IMR-90 (cell line): ENCODE data around the gene TBC1D10A. TPM values are rescaled to one million over a fixed set of nuclear protein-coding genes. Genes with fewer than 3 reads are reported as not detected.

Experiments
- ATAC-seq: fragments of 200-7000 bp; cut with Tn5 transposase; 2 replicates; pipeline ENCODE4 v1.9.1; 2020; ENCODE audit warnings: low read depth, mild to moderate bottlenecking, moderate library complexity
- BruUV-seq: library from RNA; stranded (reverse); fragments of 400-500 nt; replicated peaks from 2 replicates; lab custom pipeline; 2021; lab: Mats Ljungman, UMichigan
- CTCF ChIA-PET: fragments of 300-600 bp; formaldehyde crosslinking; extraction: SDS; loops from one replicate; lab custom pipeline; 2021; ENCODE audit warnings: antibody characterized with exemption; lab: Yijun Ruan, JAX
- POLR2A ChIA-PET: fragments of 300-600 bp; sonication (Branson Sonifier 250); formaldehyde crosslinking; loops from one replicate; lab custom pipeline; 2022; ENCODE audit warnings: antibody characterized with exemption; ENCODE audit not compliant: unreplicated experiment; lab: Charles Lee
- DNase-seq: peaks from one replicate; pipeline ENCODE4 v3.0.0; 2013
- H2AFZ ChIP-seq: replicated peaks from 2 replicates; pipeline ENCODE3; 2013; ENCODE audit warnings: low read length, mild to moderate bottlenecking; ENCODE audit not compliant: poor library complexity
- H2AK5ac ChIP-seq: 2 replicates; pipeline ENCODE4 v1.6.1; 2013; ENCODE audit warnings: low read depth, low read length, inconsistent platforms
- H2AK9ac ChIP-seq: replicated peaks from 2 replicates; pipeline ENCODE3; 2013; ENCODE audit warnings: mild to moderate bottlenecking, low read depth, low read length, moderate library complexity; ENCODE audit not compliant: poor library complexity
- H2BK120ac ChIP-seq: 2 replicates; pipeline ENCODE4 v1.6.1; 2013; ENCODE audit warnings: low read depth, low read length, inconsistent platforms
- H2BK15ac ChIP-seq: 3 replicates; pipeline ENCODE4 v1.6.1; 2013; ENCODE audit warnings: low read depth, low read length, inconsistent platforms
- H2BK20ac ChIP-seq: 2 replicates; pipeline ENCODE4 v1.6.1; 2013; ENCODE audit warnings: low read depth, mild to moderate bottlenecking, inconsistent platforms, low read length, moderate library complexity
- H2BK5ac ChIP-seq: 2 replicates; pipeline ENCODE4 v1.6.1; 2013; ENCODE audit warnings: mild to moderate bottlenecking, low read depth, low read length, inconsistent platforms; ENCODE audit not compliant: poor library complexity, severe bottlenecking
- H3K14ac ChIP-seq: replicated peaks from 2 replicates; pipeline ENCODE4 v1.6.1; 2013; ENCODE audit warnings: low read depth, low read length, inconsistent platforms
- H3K18ac ChIP-seq: 2 replicates; pipeline ENCODE4 v1.6.1; 2013; ENCODE audit warnings: low read depth, low read length, control low read depth
- H3K23ac ChIP-seq: 2 replicates; pipeline ENCODE4 v1.6.1; 2013; ENCODE audit warnings: low read depth, low read length, inconsistent platforms
- H3K27ac ChIP-seq: 2 replicates; pipeline ENCODE4 v1.5.1; 2013; ENCODE audit warnings: mild to moderate bottlenecking, control low read depth, low read length; ENCODE audit not compliant: insufficient read depth
- H3K27me3 ChIP-seq: 2 replicates; pipeline ENCODE4 v1.6.1; 2013; ENCODE audit warnings: low read length; ENCODE audit not compliant: control insufficient read depth, insufficient read depth
- H3K36me3 ChIP-seq: 2 replicates; pipeline ENCODE4 v1.6.1; 2013; ENCODE audit warnings: low read length, mixed read lengths; ENCODE audit not compliant: control insufficient read depth, insufficient read depth
- H3K4ac ChIP-seq: 2 replicates; pipeline ENCODE4 v1.6.1; 2013; ENCODE audit warnings: low read depth, low read length, inconsistent platforms
- H3K4me1 ChIP-seq: 2 replicates; pipeline ENCODE4 v1.6.1; 2013; ENCODE audit warnings: low read length, mixed read lengths; ENCODE audit not compliant: control insufficient read depth, insufficient read depth
- H3K4me2 ChIP-seq: 2 replicates; pipeline ENCODE4 v1.6.1; 2013; ENCODE audit warnings: low read depth, mild to moderate bottlenecking, control low read depth, low read length, moderate library complexity
- H3K4me3 ChIP-seq: 2 replicates; pipeline ENCODE4 v1.5.1; 2013; ENCODE audit warnings: low read depth, mild to moderate bottlenecking, control low read depth, low read length, moderate library complexity; ENCODE audit not compliant: insufficient read depth
- H3K56ac ChIP-seq: 2 replicates; pipeline ENCODE4 v1.6.1; 2013; ENCODE audit warnings: low read length, inconsistent platforms; ENCODE audit not compliant: insufficient read depth; ENCODE audit errors: extremely low read depth
- H3K79me1 ChIP-seq, 2 experiments: 2 replicates each; pipeline ENCODE4 v1.6.1; 2013; ENCODE audit warnings: low read length in 2 of 2, inconsistent platforms in 1 of 2, low read depth in 1 of 2
- H3K9ac ChIP-seq: 2 replicates; pipeline ENCODE4 v1.6.1; 2013; ENCODE audit warnings: low read depth, low read length, control low read depth
- H3K9me1 ChIP-seq: 2 replicates; pipeline ENCODE4 v1.6.1; 2013; ENCODE audit warnings: low read length, inconsistent platforms; ENCODE audit not compliant: insufficient read depth
- H3K9me3 ChIP-seq: 2 replicates; pipeline ENCODE4 v1.6.1; 2013; ENCODE audit warnings: low read length; ENCODE audit not compliant: control insufficient read depth, insufficient read depth
- H4K20me1 ChIP-seq: 2 replicates; pipeline ENCODE4 v1.6.1; 2013; ENCODE audit warnings: low read length, inconsistent platforms; ENCODE audit not compliant: insufficient read depth
- H4K5ac ChIP-seq: 2 replicates; pipeline ENCODE4 v1.6.1; 2013; ENCODE audit warnings: mild to moderate bottlenecking, low read depth, low read length, control low read depth
- H4K8ac ChIP-seq, 2 experiments: 2 replicates each; pipeline ENCODE4 v1.6.1; 2013; ENCODE audit warnings: low read depth in 2 of 2, low read length in 2 of 2, control low read depth in 1 of 2, inconsistent platforms in 1 of 2
- H4K91ac ChIP-seq: 2 replicates; pipeline ENCODE4 v1.6.1; 2013; ENCODE audit warnings: low read depth, low read length, inconsistent platforms; ENCODE audit not compliant: insufficient read depth
- CHD1 ChIP-seq: IDR thresholded peaks from 2 replicates; pipeline ENCODE4 v1.6.1; 2012; ENCODE audit warnings: low read depth, low read length, improper control_type of control experiment
- MAFK ChIP-seq: IDR thresholded peaks from 2 replicates; pipeline ENCODE4 v1.6.1; 2012; ENCODE audit warnings: low read depth, low read length, improper control_type of control experiment
- MAZ ChIP-seq: IDR thresholded peaks from 2 replicates; pipeline ENCODE4 v1.6.1; 2012; ENCODE audit warnings: low read depth, mild to moderate bottlenecking, low read length, improper control_type of control experiment, moderate library complexity, borderline replicate concordance
- MXI1 ChIP-seq: IDR thresholded peaks from 2 replicates; pipeline ENCODE4 v1.6.1; 2012; ENCODE audit warnings: low read depth, mild to moderate bottlenecking, low read length, moderate library complexity, borderline replicate concordance
- NFE2L2 ChIP-seq: fragments of 150-350 bp; IDR thresholded peaks from 2 replicates; pipeline ENCODE4 v1.6.1; 2016; ENCODE audit warnings: low read depth, mild to moderate bottlenecking, low read length
- RAD21 ChIP-seq: IDR thresholded peaks from 2 replicates; pipeline ENCODE4 v1.6.1; 2012; ENCODE audit warnings: low read length, improper control_type of control experiment
- RCOR1 ChIP-seq: IDR thresholded peaks from 2 replicates; pipeline ENCODE4 v1.6.1; 2012; ENCODE audit warnings: mild to moderate bottlenecking, low read length, improper control_type of control experiment; ENCODE audit not compliant: insufficient replicate concordance
- SMC3 ChIP-seq: fragments of 150-350 bp; IDR thresholded peaks from 2 replicates; pipeline ENCODE4 v1.6.1; 2016; ENCODE audit warnings: low read depth, mild to moderate bottlenecking, antibody characterized with exemption, low read length, moderate library complexity
- USF2 ChIP-seq: fragments of 150-350 bp; IDR thresholded peaks from 2 replicates; pipeline ENCODE4 v1.6.1; 2017; ENCODE audit warnings: mild to moderate bottlenecking, antibody characterized with exemption, low read length, low read depth
- WGBS, 2 experiments: methylation state at CpG; one replicate each; pipeline versions ENCODE4 v1.1.5 to v1.1.7; 2013; ENCODE audit warnings: missing lambda C conversion rate in 2 of 2; ENCODE audit not compliant: insufficient read length in 1 of 2; ENCODE audit errors: extremely low coverage in 2 of 2; 5-methylcytosine and 5-hydroxymethylcytosine counted together
- dilution Hi-C: fragments of 300-500 bp; cut with HindIII; formaldehyde crosslinking; loops from one replicate; pipeline ENCODE4 v1.14.3; 2018; ENCODE audit warnings: low sequenced_read_pairs; ENCODE audit not compliant: unreplicated experiment
- in situ Hi-C: fragments of 300-500 bp; cut with MboI; formaldehyde crosslinking; loops from 3 replicates; pipeline ENCODE4 v1.14.3; 2019; ENCODE audit warnings: low sequenced_read_pairs, inconsistent platforms, mixed read lengths
- intact Hi-C: fragments of 100-400 bp; cut with micrococcal nuclease; formaldehyde crosslinking; loops from 2 replicates; pipeline ENCODE4 v1.10.0; 2022
- polyA plus RNA-seq, 3 experiments: library from polyadenylated mRNA; depleted of rRNA; stranded (reverse); fragments of >200 nt; gene quantifications; 2 replicates each; pipeline ENCODE4 v1.2.3, GENCODE V29; 2012; ENCODE audit warnings: low replicate concordance in 1 of 3
- total RNA-seq: library from RNA; depleted of rRNA; stranded (reverse); fragments of >200 nt; gene quantifications from 2 replicates; pipeline ENCODE4 v1.2.3, GENCODE V29; 2012

The TBC1D10A gene
- total and polyA plus RNA-seq, 2 of the 4 experiments (the other 2 are of a cell fraction) = 16.3 to 33.1 TPM

GRCh38 chr22:30291058-30291892, 35.5 kb downstream of the TBC1D10A start:
- no peak overlapping the region for H3K4me3 ChIP-seq
- H3K79me1 ChIP-seq = peaks cover 0 to 14% of the 10 kb centered on the region in 2 experiments
- H3K36me3 ChIP-seq = peaks cover 54% of the 10 kb centered on the region
- H3K56ac ChIP-seq = no peak overlapping the region
- no peak for TF ChIP-seq NFE2L2
- no peak for TF ChIP-seq MXI1
- TF ChIP-seq RCOR1 = no peak
- TF ChIP-seq MAZ = peak; percentile 53; the same call in 1 of the 2 replicates
- TF ChIP-seq MAFK = 0 out of 2 replicates have a peak, but pooled peaks have one; percentile 12
- TF ChIP-seq USF2 = no peak
- no peak for TF ChIP-seq SMC3
- TF ChIP-seq CHD1 = no peak
- TF ChIP-seq RAD21 = no peak
- dilution Hi-C loops (no loop called here), intact Hi-C loops (no loop called here), in situ Hi-C loops (no loop called here)
- H3K4me1 ChIP-seq = peaks cover 20% of the 10 kb centered on the region; the same call in 1 of the 2 replicates
- H3K9ac ChIP-seq = no peak overlapping the region
- no peak overlapping the region for H2BK120ac ChIP-seq
- ChIA-PET POLR2A (no interaction called here), CTCF (no interaction called here)
- peaks cover 6% of the 10 kb centered on the region for H3K9me1 ChIP-seq
- peaks cover 31% of the 10 kb centered on the region for H4K20me1 ChIP-seq
- peak overlapping the region in 1 of 2 experiments; percentile 9; a peak in 1 of 4 replicates for H4K8ac ChIP-seq
- no peak for ATAC-seq
- BruUV-seq = no TSS peak
- H4K5ac ChIP-seq = no peak overlapping the region
- H3K9me3 ChIP-seq = no peaks in the 10 kb centered on the region
- H4K91ac ChIP-seq = no peak overlapping the region
- no peaks in the 10 kb centered on the region for H3K27me3 ChIP-seq
- H3K18ac ChIP-seq = no peak overlapping the region
- no peak overlapping the region for H2BK20ac ChIP-seq
- no peak overlapping the region for H2BK15ac ChIP-seq
- H2AK9ac ChIP-seq = peak overlapping the region; percentile 43
- DNase-seq = peak; percentile 28
- H3K23ac ChIP-seq = no peak overlapping the region
- peak overlapping the region; percentile 18 for H2BK5ac ChIP-seq
- H2AFZ ChIP-seq = peak overlapping the region; percentile 27
- no peak overlapping the region for H3K4me2 ChIP-seq
- peak overlapping the region; percentile 48 for H2AK5ac ChIP-seq
- H3K27ac ChIP-seq = no peak overlapping the region
- 100% methylated on average over 2 of the region's 13 CpGs; no CpG with 5 or more reads in 1 of the 2 experiments for WGBS, 2 experiments
- H3K4ac ChIP-seq = no peak overlapping the region; the same call in 1 of the 2 replicates
- no peak overlapping the region for H3K14ac ChIP-seq
